Measurements from ENCODE around the gene GTPBP1.

GRCh38 chr22:38715176-38715764 is 9.5 kb downstream of the GTPBP1 start:
- no peak for TF ChIP-seq CTCF (IDR thresholded peaks at IDR 0.05; ENCODE audit: extremely low read depth in 1 of 2, insufficient read depth in 1 of 2, low read depth in 1 of 2, low read length in 2 of 2)
- no peak for TF ChIP-seq POLR2A (IDR thresholded peaks at IDR 0.05; ENCODE audit: low read depth, low read length)
- TF ChIP-seq FOS (IDR thresholded peaks at IDR 0.05; ENCODE audit: borderline replicate concordance, insufficient read depth, low read length), result no peak
- no peak for TF ChIP-seq EZH2 (IDR thresholded peaks at IDR 0.05; ENCODE audit: borderline replicate concordance, low read depth, low read length, severe bottlenecking)
- TF ChIP-seq POLR2AphosphoS5 (IDR thresholded peaks at IDR 0.05; ENCODE audit: insufficient read depth, low read depth, low read length), result no peak
- TF ChIP-seq MYC (IDR thresholded peaks at IDR 0.05; ENCODE audit: low read depth, low read length), result no peak
- TF ChIP-seq MAX (IDR thresholded peaks at IDR 0.05; ENCODE audit: insufficient read depth, insufficient read length), result no peak
- no peak for TF ChIP-seq JUN (IDR thresholded peaks at IDR 0.05; ENCODE audit: borderline replicate concordance, insufficient read depth, insufficient read length, low read depth)
- TF ChIP-seq GATA2 (IDR thresholded peaks at IDR 0.05; ENCODE audit: insufficient read depth, insufficient read length, low read depth, low read length), result no peak
